ENCODE measurements around the gene TOM1L2.
"Not testable (repeated sequence)": the region's sequence is repeated elsewhere in the genome, so short reads cannot be mapped to it uniquely, and the experiment has no call there.

TOM1L2 gene

DNA sequence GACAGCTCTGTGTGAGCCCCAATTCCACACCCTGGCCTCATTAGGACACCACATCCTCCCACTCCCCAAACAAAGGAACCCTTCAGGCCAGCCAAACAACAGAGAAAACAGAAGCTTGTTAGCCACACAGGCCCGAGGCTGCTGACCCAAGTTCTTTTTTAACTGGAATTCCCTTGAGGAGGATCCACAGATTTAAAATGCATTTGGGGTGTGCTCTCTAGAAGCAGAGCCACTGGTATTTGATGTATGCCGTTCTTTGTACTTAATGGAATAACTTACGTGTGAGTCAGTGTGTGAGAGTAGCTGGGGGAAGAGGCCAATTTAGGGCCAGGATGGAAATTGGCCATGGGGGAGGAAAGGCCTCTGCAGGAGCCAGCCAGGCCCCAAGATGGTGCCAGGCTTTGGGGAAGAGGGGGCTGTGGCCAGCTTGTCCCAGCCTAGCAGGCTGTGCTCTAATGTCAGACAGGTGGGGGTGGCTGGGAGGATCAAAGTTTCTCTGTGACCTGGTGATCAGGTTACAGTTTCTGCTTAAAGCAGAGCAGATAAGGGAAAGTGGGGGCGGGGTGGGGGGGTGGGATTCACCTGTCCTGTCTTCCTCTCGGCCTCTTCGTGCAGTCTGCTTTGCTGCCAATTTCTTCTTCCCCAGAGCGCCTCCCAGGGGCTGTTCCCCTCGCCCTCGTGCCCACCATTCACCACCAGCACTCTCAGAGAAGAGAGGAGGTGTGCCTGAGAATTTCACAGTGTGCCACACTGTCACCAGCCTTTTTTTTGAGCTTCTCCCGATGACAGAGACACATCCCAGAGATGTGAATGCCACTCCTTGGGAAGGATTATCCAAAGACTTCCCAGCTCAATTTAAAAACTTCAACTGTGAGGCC is 50.8 kb downstream of the TOM1L2 start:
- peak; percentile 5 for DNase-seq

DNA sequence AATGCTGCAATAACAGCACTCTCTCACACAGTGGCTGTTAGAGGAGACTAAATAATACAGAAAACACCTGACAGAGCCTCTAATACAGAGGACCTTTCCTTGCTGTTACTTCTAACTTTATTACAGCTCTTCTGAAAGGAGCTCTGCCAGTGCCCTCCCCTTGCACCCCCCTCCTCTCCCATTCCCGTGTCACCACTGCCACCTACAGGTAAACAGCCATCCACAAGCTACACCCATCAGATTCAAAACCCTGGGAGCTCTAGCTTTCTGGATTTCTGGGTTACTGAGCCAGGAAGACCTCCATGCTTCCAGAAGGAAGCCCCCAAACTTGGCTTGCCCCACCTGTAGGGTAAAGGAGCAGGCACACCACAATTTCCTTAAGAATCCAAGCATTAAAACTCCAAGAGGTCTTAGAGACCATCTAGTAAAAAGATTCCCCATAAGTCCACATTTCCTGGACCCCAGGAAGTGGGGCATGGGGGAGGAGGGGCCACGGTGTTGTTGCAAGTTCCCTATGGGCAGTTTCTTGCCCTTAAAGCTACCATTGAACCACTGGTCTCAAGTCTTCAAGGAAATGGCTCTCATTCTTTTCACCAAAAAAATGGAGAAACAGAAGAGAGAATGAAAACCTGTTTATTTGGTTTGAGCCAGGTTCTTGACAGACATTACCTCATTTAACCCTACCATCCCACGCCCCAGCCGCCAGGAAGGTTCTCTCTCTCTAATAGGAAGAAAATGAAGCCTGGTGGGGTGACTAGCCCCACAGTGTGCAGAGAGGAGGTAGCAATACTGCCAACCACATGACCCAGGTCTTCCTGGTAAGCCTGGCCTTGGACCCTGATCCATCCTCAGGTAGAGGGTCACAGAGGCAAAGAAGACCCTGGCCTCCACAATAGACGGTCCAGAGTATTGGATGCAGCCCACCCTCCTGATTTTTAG is 52.8 kb downstream of the TOM1L2 start:
- peak; percentile 56 for DNase-seq

DNA sequence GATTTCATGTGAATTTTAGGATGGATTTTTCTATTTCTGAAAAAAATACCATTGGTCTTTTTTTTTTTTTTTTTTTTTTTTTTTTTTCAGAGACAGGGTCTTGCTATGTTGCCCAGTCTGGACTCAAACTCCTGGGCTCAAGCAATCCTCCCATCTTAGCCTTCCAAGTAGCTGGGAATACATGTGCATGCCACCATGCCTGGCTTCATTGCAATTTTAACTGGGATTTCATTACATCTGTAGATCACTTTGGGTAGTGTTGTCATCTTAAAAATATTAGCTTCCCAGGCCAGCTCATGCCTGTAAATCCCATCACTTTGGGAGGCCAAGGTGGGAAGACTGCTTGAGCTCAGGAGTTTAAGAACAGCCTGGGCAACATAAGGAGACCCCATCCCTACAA is 54.8 kb downstream of the TOM1L2 start:
- no peak for DNase-seq

DNA sequence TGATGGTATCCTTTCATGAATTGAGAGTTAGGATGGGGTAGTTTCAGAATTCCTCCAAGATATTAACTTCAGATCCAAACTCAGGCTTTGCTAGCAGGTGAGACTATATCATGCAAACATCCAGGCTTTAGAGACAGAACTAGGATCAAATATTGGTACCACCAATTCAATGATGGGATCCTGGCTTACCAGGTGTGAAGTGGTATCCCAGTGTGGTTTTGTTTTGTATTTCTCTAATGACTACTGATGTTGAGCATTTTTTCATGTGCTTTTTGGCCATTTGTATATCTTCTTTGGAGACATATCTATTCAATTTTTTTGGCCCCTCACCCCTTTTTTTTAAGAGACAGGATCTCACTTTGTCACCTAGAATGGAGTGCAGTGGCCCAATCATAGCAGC is 57.0 kb downstream of the TOM1L2 start:
- DNase-seq, result no peak

DNA sequence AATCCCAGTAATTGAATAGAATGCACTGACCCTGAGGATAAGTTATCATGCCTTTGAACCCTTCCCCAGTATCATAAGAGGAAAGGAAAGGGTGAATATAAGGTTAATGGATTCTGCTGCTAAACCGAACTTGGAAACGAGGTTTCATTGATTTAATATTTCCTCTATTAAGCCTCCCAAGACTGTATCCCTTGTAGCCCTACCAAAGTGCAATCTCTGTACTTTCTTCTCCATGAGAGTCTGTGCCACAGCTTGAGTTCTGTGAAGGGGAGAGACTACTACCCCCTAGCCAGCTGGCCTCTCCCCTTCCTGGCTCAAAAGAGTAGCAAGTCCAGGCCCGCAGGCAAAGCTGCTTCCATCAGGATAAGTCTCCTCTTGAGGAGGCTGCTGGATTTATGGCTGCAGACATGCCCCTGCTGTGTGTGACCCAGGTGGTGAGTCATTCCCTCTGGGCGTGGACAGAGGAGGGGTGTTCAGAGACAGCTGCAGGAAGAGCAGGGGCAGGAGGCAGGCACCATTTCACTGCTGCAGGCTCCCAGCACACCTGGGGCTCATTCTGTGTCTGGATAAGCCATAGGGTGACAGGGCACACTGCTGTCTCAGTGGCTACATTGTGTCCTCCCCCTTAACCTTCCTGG is 58.4 kb downstream of the TOM1L2 start:
- DNase-seq, result peak; percentile 38

DNA sequence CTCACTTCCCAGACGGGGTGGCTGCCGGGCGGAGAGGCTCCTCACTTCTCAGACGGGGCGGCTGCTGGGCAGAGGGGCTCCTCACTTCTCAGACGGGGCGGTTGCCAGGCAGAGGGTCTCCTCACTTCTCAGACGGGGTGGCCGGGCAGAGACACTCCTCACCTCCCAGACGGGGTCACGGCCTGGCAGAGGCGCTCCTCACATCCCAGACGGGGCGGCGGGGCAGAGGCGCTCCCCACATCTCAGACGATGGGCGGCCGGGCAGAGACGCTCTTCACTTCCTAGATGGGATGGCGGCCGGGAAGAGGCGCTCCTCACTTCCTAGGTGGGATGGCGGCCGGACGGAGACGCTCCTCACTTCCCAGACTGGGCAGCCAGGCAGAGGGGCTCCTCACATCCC is 59.9 kb downstream of the TOM1L2 start:
- DNase-seq, result not testable (repeated sequence)

DNA sequence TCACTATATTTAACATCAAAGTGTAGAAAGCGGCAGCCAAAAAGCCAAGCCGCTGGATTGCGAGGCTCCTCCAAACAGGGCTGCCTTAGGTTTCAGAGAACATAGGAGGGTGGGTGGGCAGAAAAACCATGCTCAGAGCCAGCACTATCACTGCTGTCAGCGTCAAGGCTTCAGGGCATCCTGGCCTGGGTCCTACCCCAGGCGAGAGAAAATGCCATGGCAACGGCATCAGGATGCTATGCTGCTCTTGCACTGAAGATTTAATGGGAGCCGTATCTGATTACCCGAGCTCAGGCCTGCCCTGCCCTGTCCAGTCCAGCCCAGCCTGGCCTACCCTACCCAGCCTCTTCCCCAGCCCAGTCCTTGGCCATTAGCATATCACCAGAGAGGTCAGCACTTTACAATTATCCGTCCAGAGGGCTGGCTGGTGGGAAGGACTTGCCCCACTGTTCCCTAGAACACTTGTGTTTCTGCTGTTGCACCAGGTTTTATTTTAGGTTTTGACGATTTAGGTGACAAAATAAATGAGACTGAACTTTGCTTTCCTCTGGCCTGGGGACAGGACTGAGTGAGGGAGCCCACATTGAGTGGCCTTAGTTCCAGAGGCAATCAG is 61.1 kb downstream of the TOM1L2 start:
- DNase-seq, result no peak

DNA sequence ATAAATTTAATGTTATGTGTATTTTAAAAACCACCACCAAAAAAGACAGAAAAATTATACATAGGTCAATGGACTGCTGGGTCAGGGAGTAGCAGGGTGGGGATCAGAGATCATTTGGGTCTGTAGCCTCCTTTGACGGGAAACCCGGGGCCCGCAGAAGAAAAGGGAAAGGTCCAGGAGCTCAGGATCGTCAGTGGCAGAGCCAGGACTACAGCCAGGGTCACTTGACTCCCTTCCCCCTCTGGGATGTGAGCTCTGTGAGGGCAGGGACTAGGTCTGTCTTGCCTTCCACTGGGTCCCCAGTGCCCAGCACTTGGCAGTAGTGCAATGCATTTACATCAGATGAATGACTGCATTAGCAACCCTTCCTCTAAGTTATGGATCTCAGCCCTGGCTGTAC is 62.1 kb downstream of the TOM1L2 start:
- no peak for DNase-seq

DNA sequence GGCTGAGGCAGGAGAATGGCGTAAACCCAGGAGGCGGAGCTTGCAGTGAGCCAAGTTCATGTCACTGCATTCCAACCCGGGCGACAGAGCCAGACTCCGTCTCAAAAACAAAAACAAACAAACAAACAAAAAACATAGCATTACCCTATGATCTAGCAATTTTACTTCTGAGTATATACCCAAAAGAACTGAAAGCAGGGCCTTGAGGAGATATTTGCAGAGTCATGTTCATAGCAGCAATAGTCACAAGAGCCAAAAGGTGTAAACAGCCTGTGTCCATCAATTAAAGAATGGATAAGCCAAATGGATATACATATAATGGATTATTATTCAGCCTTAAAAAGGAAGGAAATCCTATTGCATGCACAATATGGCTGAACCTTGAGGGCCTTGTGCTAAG is 63.1 kb downstream of the TOM1L2 start:
- DNase-seq, result no peak

DNA sequence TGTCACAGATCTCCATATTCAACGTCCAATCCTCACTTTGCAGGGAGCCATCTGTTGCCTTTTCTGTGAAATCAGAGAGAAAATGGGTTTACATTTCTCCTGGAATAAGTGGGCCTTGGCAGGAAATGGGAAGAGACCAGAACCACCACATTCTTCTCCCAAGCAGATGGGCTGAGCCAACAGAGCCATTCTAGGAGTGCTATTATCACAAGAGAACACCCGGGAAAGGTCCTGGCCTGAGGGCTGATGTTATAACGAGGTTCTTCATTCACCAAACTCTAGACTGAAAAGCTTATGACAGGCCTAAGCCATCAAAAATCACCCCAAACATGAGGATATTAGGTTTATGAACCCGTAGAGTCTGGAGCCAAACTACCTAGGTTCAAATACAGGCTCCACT is 64.7 kb downstream of the TOM1L2 start:
- no peak for DNase-seq

DNA sequence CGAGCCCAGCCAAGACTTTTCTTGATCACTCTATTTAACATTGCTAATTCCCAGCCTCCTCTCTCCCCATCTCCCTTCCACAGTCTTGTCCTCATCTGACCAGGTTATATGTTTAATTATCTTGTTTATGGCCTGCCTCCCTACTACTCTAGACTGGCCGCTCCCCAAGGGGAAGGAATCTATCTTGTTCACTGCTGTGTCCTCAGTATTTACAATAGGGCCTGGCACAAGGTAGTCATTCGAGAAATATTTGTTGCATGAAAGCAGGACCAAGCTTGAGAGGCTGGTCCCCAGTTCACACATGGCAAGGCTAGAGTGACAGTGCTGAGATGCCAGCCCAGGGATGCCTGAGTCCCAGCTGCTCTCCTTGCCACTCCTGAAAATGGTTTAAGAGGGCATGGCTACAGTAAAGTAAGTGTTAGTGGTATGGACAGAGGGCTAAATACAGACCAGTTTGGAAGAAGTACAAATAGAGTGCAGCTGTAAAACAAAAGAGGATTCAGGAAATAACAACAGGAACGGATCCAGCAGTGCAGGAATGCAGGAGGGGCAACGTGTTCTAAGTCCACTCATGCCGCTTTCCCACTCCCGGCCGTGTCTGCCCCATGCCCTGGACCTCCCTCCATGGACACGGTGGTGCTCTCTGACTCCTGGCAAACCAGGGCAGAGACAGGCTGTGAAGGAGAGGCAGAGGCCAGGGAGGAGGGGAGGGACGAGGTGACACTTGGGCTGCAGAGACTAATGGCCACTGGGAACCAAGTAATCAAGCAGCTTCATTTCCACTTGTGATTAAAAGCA is 65.6 kb downstream of the TOM1L2 start:
- no peak for DNase-seq

DNA sequence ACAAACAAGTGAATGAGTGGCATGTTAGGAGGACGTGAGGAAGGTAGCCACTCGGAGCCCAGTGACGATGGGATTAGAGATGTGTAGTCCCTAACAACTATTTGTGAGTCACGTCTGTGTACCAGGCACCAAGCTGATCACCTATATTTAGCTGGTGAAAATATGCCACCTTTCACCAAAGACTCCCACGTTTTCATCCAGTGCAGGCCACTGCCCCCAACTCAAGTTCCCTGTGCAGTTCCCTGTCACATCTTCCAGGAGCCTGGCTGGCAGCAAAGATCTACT is 67.2 kb downstream of the TOM1L2 start:
- no peak for DNase-seq

DNA sequence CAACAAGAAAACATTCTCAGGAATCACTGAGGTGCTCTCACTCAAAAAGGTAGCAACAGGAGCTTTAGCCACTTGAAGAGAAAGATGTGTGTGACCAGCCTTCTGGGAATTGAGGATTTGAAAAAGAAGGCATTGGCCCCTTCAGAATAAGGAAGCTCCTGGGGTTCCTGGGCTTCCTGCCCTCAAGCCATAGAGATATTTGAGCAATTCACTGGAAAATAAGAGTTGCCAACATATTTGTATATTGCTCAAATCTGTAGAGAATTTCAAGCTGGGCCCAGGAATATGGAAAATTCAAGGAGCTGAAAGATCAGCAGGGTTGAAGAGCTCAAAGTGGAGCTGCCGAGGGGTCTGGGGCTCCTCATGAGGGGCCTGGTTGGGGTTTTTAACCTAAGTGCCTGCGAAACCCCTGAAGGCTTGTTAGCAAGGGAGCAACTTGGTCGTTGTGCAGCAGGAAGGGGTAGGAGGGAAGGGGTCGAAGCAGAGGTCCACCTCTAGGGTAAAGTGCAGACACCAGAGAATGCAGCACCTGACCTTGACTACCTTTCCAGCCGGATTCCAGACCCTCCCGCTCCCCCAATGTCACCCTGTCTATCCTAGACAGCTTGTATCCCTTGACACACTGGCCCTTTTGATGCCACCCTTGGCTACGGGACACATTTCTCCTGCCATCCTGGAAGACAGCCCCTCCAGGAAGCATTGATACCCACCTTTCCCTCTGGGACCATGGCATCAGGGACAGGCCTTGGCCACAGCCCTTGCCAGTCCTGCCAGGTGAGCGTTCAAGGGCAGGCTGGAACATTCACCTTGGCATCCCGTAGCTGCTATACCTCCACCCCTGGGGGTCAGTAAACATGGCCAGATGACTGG is 67.8 kb downstream of the TOM1L2 start:
- DNase-seq, result no peak

DNA sequence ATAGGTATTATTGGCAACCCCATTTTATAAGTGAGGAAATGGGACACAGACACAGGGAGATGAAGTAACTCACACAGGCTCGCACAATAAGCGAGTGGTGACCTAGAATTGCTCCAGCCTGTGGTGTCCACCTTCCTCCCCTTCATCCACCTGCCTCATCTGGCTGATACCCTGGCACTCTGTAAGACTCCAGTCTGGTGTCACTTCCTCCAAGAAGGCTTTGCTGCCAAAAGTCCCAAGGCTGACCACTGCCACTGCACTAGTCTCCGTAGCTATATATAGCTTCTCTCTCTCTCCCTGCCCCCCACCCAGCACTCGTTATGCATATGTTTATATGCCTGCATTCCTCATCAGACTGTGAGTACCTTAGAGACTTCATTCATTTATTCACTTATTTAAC is 69.3 kb downstream of the TOM1L2 start:
- DNase-seq, result no peak

DNA sequence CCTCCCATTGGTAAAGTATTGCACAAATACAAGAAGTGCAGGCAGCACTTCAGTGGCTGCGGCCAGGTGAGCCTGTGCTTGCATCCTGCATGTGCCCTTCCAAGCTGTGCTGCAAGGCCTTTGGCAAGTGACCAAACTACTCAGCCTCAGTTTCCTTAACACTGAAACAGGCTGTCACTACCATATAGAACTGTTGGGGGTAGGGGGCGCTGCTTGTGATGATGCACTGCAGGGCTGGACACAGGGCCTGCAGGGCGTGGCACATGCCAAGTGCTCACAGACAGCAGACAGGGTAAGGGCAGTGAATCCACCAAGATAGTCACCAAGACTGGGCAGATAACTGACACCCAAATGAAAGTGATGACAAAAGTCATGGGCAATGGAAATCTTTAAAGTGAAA is 69.8 kb downstream of the TOM1L2 start:
- no peak for DNase-seq

DNA sequence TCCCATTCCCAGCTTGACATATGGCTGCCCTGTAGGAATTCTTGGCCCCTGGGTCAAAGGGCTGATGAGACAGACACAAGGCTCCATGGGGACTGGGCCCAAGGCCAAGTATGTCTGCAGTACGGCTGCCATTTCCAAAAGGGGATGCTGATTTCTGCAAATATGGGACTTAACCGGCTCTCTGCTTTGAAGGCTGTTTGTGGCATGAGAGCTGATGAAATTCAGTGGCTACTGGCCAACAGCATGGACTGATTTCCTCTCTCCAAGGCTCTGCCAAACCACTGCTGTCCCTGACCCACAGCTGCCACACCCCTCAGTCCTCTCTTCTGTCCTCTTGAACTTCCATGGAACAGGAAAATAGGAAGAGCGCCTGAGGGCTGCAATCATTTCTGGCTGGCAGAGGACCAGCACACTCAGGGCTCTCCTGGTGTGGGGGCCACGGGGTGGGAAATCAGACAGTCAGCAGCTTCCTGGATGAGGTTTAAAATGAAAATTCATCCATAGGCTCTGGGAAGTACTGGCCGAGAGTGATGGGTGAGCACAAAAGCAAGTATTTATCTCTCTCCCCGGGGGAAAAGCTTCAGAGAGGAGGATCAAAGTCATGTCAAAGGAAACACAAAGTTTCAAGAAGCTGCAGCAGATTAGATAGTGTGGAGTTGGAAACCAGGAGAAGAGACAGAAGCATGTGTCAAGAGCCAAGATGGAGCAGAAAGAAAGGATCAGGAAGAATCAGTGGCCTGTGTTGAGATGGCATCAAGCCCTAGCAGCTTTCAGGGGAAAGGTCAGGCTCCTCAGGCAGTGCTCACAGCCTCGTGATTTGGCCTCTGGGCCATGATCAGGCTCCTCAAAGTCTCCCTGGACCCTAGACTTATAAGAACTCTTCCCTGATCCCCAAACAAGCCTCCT is 71.3 kb downstream of the TOM1L2 start:
- DNase-seq, result peak; percentile 39

DNA sequence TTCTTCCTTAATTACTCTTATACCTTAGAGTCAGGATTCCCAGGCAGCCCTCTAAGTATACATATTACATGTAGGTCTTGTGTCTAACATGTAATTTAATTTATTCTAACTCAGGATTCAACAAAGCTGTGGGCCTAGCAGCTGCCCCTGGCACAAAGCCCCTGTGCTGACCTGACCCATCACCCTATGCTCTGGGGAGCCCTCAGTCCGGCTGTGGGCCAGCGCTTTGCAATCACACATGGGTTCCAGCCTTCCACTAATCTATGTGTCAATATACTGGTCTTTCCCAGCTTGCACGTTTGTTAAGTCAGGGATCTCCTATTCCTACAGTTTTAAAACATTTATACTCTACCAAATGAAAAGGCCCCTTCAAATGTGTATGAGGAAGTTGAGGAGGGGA is 72.7 kb downstream of the TOM1L2 start:
- no peak for DNase-seq

DNA sequence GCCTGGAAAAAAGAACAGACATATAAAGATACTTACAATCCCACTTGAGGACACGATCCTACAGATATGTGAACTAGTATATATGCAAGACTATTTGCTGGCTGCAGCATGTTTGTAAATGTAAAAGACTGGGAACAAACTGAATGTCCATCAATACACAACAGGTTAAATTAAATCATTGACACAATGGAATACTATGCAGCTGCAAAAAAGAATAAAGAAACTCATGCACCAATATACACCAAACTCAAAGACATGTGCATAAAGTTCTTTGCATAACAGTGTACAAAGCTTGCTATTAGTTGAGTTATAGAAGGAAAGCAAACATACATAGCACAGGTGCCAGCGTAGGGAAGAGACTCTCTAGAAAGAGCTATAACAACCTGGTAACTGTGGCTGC is 73.5 kb downstream of the TOM1L2 start:
- no peak for DNase-seq

DNA sequence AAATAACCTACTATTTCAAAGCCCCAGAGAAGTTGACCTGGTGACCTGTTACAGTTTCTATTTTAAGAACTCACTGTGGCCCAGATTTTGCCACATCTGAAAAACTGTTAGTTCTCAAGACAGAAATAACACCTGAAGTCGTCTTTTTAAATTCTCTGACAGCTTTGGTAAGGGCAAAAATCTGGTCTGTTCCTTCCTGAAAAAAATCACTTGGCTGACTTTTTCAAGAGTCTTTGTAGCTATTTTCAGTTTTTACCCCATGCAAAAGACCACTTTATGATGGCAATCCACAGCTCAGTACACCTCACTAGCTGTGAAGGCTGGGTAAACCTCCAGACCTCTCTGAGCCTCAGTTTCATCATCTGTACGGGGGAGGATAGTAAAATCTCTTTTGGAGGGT is 74.8 kb downstream of the TOM1L2 start:
- no peak for DNase-seq

DNA sequence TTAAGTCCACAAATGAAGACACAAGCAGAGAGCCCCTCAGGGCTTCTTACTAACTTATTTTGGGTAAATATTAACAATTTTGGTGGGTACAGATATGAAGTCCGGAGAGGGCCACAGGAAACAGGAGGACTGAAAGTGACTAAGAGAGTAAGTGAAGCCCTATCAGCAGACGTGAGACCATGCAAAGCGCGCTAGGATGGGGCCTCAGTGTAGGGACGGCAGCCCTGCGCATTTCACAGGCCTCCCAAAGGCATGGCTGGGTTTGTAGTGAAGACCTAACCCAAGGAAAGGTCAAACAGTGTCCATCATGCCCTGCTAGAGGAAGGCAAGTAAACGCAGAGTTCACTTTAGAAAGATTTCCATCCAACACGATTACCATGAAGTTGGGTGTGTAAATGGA is 75.5 kb downstream of the TOM1L2 start:
- DNase-seq, result no peak

Data from inflammatory macrophage treated with lipopolysaccharide for 4 hours (primary cell).